GM21528 (cell line): Measurements from ENCODE around the gene DOCK2.
"Not testable (repeated sequence)": the region's sequence is repeated elsewhere in the genome, so short reads cannot be mapped to it uniquely, and the experiment has no call there.

Experiments used
- ATAC-seq: cut with Tn5 transposase; IDR thresholded peaks from one replicate; pipeline ENCODE4 v1.9.1; 2021; ENCODE audit warnings: mild to moderate bottlenecking, moderate library complexity; ENCODE audit not compliant: unreplicated experiment, low FRiP score

The DOCK2 gene

DNA sequence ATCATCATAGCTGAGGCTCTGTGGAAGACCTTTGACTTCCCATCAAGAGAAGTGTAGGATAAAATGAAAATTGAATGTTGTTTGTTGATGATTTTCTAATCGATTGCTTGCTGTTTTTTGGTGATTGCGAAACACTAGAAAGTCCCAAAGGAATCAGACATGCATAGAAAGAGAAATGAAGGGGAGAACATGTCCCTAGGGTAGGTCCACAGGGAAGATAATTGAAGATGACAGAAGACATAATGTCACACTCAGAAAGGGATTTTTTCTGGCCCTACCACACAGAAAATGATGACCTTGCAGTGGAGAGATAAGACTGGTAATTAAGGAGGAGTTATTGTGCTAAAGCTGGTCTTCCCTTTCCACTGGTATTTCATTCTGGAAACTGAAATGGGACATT, 280.4 kb downstream of the DOCK2 start:
- ATAC-seq, result no peak

DNA sequence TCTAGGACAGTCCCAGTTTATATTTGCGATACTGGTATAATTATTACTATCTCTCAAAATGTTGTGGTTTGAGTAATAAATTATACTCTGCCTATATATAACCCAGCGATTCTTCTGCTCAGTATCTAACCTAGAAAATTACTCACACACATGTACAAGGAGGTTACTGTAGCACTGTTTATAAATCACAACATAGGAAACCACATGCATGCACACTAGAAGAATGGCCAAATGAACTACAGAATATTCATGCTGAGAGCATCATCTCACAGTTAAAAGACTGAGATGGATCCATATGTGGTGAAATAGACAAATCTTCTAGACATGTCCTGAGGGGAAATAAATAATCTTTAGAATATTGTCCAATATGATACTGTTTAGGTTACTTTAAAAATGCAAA, 281.2 kb downstream of the DOCK2 start:
- ATAC-seq, result no peak

DNA sequence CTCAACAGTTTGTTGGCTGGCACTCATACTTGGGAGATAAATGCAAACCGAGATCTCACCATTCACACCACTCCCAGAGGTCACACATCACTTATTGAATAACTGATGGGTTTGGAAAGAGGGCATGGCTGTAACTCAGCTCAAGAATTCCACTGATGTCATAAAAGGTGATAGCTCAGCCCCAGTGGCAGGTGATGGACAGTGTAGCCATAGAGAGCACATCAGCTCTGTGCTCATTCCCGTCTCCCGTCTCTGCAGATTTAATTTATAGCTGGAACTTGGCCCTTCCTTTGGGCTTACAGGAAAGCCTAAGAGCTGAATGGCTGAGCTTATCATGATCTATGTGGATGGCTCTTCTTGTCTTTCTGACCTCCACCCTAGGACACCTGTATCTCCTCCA, 283.4 kb downstream of the DOCK2 start:
- ATAC-seq, result no peak

DNA sequence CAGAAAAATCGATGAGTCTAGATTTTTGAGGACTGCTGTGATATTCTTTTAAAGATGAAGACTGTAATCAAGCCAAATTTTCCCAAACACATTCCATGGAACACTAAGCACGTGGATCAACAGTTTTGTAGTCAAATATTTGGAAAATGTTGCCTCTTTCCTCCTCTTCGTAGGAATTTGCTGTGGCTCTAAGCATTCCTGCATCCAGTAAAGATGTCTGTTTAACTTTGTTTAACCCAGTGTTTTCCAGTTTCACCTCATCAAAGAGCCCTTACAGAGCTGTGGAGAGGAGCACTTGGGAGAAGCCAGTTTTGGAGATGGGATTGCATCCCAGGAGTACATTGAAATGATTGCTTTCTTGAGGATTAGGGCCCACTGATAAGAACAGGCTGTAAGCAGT, 284.3 kb downstream of the DOCK2 start:
- no peak for ATAC-seq

DNA sequence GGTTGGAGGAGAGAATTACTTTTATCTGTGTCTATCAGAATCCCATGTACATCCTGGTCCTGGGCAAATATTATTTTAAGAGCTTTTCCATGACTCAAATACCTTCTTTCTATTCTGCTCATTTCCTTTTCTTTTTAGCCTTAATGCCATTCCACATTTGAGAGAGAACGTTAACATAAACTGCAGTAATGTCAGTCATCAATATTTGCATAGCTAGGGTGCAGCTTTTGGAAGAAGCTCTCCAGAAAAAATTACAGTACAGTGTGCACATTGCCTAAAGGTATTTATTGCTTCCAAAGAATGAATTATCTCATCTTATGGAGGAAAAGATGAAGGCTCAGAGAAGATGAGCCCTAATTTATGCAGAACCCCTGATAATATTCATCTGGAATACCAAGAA, 284.9 kb downstream of the DOCK2 start:
- no peak for ATAC-seq

DNA sequence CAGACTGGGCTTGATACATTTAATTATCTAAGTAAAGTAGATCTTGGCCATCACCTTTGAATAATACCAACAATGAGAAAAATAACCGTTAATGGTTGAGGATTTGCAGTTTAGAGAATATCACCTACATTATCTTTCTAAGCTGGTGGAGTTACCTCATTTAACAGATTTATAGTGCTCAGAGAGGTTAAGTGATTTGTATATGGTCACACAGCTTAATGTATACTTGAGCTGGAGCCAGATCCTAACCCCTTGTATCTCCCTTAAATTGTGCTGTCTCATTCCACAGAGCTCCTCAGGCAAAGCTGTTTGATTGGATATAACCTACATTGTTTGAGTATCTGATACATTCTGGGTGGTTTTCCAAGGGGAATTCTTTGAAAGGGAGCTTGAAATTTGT, 285.4 kb downstream of the DOCK2 start:
- no peak for ATAC-seq

DNA sequence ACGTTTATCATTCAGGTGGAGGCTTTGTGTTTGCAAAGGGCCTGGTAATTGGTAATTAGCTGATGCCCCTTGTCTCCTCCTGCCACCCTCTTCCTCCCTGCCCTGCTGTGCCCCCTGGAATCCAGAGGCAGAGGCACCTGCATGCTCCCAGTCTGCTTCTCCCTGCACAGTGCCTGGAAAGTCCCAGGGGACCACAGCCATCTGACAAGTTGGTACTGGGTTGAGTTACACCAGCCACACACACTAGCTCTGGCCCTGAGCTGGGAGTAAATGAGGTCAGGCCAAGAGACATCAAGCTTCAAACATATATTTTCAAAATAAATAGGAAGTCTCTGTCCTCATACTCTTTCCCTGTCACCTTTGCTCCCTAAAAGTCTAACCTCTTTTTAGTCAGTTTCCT, 286.9 kb downstream of the DOCK2 start:
- no peak for ATAC-seq

DNA sequence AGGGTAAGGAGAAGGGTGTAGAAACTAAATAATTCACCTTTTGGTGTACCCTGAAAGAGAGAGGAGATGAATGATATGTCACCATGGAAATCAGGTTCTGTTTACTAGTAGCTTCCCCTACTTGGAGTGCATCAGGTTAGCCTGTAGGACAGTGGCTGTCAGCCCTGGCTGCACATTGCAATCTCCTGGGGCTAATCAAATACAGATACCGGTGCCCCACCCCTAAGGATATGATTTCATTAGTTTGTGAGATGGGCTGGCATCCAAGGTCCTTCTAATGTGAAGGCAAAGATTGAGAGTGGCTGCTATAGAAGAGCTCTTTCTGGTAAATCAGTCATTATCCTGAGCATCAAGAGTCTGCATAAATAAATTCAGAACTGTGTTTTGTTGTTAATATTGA, 296.1 kb downstream of the DOCK2 start:
- no peak for ATAC-seq

DNA sequence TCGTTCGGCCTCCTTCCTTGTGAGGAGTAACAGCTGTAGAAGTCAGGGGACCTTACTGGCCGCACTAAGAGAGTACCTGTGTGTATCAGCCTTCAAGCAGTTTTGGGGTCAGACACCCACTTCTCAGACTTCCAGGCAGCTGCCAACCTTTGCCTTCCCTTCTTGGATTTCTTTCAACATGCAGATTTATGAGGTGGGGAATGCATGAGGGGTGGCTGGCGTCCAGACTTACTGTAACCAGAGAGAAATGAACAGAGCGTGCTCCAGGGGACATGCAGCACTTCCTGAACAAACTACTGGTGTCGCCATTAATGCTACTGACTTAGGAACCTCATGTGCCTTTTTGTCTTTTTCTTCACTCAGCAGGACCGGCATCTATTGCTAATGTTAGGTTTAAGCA, 296.5 kb downstream of the DOCK2 start:
- no peak for ATAC-seq

DNA sequence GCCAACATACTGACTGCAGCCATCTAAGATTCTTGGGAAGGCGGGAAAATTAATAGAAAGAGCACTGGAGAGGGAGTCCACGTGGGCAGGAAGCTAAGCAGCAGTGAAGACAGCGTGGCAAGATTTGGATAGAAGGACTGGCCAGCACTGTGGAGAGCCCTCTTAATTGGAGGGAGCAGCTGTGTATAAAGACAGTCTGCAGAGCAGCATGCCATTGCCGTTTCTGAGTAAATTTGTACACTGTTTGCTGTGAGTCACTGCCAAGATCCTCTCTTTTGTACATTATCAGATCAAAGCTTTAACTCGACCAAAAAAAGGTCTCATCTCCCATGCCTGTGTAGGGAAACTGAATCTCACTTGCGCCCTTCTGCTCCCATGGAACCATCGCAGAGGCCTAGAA, 297.9 kb downstream of the DOCK2 start:
- ATAC-seq, result no peak

DNA sequence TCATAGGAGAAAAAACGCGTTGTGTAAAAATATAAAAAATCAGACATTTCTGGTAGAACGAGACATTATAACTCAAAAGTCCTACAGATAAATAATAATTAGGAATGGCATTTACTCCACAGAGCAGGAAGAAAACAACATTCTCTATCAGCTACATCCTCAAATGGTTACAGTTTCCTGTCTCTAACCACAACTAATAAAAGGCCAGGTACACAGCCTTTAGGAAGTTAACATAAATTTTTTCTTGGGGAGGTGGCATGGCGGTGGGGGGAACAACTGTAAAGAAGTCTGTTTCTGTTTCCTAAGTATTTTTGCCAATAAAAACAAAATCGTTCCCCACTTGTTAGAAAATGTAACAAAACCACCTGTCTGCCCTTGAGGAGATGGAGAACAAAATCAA, 298.7 kb downstream of the DOCK2 start:
- no peak for ATAC-seq

DNA sequence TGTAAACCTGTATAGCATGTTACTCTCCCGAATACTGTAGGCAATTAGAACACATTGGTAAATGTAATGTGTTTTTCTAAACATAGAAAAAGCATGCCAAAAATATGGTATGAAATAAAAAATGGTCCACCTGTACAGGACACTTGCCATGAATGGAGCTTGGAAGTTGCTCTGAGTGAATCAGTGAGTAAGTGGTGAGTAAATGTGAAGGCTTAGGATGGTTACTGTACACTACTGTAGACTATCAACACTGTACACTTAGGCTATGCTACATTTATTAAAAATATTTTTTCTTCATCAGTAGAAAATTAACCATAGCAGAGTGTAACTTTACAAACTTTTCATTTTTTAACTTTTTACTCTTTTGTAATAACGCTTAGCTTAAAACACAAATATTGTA, 301.4 kb downstream of the DOCK2 start:
- ATAC-seq, result no peak

DNA sequence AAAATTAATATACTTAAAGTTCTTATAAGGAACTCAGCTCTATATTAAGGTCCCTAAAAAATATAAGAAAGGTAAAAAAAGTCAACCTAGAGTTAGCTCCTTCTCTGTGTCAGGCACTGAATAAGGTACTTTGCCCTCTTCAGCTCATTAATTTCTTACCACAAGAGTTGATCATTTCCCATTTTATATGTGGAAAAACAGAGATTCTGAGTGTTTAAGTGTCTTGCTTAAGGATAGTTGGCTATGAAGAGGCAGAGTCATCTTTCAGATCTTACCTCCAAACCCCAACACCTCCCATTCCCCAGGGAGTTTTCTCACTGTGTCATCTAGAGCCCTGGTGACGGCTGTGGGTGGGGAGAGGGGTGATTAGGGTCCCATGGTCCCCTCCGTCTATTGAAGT, 302.7 kb downstream of the DOCK2 start:
- no peak for ATAC-seq

DNA sequence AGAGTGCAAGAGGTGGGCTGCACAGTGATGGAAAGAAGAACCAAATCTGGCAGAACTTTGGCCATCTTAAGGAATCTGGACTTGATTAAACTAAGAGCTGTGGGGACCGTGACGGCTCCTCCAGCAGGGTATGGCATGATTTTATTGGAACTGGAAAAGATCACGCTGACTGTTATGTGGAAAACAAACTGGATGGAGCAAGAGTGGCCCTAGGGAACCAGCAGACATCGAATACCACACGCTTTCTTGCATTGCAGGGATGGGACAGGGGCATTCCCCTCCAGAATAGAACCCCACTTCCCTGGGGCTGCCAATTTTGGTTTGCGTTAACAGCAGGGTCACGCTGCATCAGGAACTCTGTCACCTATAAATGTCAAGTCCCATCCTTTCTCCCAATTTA, 304.5 kb downstream of the DOCK2 start:
- no peak for ATAC-seq

DNA sequence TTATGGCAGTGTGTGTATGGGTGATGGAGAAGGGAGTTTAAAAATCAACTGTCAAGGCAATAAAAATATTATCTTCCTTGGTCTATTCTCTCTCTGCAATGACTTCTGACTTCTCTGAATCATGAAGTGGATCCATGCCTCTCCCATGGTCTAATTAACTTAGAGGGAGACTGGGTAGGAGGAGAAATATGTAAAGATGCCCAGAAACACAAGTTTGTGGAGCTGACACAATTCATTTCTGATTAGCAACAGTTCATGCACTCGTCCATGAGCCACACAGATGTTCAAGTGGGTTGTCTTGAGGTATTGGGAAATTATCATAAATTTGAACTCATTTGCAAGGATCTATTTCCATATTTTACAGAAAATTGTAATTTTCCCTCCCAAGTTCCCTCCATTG, 305.1 kb downstream of the DOCK2 start:
- no peak for ATAC-seq

DNA sequence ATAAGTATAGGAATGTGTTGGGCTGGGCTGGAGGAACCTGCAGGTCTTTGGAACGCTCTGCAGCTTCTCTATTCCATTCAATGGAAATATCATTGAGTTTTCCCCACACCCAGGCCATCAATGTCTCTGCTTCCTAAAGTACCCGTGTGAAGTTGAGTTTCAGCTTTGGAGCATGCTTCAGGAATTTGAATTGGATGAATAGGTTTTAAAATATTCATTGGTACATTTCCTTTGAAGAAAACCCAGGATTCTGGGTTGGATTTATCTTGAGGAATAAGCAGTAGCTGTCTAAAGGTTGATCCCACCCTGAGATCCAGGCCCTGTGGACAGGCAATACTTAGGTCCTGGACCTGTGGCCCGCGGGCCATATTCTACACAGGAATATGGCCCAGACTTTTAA, 306.0 kb downstream of the DOCK2 start:
- ATAC-seq, result no peak

DNA sequence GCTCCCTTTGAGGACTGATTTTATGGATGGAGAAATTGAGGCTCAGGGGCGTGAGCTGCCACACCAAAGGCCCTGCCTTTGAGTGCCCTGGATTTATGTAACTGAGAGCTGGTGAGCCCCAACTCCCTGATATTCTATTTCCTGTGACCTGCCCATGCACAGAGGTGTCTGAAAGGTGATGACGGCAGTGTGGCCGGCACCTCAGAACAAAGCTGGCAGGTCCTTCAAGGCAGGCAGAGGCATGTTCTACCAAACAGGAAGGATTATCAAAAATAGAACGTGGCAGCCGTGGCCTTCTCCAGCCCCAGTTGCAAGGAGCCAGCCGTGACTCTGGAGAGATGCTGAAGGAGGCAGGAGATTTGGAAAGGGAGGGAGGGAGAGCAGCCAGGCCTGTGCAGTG, 307.0 kb downstream of the DOCK2 start:
- no peak for ATAC-seq

DNA sequence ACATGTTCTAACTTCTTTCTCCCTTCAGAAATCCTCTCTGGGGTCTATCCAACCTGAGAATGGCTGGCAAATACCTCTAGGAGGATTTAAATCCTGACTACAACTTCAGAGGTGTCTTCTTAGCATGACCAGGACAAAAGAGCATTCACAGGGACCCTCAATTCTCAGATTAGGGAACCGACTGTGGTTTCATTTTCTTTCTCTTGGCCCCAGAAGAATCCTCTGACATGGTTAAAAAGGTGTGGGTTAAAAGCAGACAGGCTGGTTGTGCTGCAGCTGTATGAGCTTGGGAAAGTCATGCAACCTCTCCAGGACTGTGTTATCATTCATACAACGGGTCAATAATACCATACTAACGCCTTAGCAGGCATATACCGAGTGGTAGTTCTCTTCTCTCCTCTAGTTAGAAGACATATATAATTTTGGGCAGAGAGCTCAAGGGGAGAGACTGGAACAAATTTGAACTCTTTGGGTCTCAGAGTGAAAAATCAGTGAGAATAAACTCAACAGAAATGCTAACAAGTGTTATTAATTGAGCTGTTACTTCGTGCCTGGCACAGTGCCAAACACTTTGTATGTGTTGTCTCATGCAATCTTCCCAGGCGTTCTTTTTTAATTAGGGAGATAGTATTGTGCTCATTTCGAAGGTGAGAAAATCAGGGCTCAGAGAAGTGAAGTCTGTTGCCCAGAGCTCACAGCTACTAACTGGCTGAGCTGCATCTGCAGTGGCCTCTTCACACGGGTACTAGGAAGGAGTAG, 308.0 kb downstream of the DOCK2 start:
- no peak for ATAC-seq

DNA sequence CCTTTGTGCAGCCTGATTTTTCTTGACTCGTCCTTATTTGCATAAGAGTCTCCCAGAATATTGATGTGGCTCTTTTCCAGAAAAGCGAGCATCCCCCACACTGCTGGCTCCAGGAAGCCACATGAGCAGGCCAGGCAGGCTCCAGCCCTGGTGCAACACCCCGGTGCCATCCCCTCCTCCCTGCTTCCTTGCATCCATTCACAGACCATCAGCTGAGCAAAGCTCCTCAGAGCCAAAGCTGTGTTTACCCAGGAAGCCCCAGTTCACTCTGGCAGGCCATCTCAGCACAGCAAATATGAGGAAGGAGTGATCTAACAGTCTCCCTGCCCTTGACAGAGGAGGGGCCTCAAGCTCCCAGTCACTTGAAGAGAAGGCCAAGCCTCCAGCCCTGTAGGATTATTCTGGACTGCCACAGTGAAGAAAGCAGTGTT, 308.8 kb downstream of the DOCK2 start:
- ATAC-seq, result no peak

DNA sequence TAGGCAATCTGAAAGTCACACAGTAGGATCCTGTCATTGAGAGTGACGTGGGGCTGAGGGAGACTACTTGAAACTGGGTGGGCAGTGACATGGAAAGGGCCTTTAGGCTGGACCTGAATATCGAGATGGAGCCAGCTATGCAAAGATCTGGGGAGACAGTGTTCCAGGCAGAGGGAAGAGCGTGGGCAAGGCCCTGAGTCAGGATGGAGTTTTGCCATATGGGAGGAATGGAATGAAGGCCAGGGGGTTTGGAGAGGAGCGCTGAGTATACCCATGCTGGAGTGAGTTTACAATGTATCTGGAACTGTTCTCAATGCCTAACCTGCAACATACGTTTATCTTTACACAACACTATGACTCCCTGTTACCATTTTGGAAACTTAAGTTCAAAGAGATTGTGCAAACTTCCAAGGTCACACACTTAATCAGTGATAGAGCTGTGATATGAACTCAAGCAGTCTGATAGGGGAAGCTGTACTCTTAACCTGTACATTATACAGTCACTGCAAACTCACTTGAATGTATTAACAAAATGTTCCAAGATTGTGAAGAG, 309.7 kb downstream of the DOCK2 start:
- ATAC-seq, result no peak

DNA sequence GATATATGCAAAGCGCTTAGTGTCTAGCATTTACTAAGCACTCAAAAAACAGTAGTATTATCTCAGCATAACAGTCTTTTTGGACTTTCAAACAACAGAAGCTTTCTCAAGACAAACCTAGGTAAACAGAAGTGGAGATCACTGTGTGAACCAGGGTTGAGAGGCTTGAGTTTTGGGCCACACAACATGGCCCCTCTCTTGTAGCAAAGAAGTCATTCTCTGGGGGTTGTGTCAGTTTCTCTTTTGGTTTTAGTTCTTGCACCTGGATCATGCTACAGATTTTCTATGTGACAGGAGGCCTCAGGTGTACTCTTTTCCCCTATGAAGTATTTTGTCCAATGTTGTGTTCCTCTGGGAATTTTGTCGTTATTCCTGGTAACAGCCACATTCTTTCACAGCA, 313.3 kb downstream of the DOCK2 start:
- no peak for ATAC-seq

DNA sequence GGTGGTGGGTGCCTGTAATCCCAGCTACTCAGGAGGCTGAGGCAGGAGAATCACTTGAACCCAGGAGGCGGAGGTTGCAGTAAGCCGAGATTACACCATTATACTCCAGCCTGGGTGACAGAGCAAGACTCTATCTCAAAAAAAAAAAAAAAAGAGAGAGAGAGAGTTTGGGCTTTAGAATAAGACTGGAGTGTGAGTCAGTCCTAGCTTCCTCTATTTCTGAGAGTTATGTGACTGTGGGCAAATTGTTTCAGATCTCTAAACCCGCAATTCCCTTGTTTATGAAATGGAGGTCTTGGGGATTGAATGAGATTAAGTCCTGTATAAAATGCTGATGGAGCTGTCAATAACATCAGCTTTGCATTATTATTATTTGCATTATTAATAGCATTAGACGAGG, 316.1 kb downstream of the DOCK2 start:
- not testable (repeated sequence) for ATAC-seq

DNA sequence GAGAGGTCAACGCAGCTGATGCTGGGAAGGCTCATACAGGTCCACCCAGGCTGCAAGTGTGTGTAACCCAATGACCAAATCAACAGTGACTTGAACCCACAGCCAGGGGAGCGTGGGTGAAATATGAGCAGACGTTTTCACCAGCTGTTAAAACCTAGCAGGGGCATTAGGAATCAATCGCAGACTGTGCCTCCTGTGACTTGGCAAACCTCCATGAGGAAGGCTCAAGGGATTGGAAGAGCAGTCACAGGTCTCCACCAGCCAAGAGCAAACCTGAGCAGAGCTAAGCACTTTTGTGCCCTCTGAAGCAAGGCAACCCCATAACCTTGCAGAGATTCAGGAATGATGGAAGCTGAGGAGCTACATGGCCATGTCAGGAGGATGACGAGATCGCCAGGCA, 317.7 kb downstream of the DOCK2 start:
- ATAC-seq, result no peak
